ENCODE measurements around the gene ABCC9. TPM values are rescaled to one million over a fixed set of nuclear protein-coding genes. Genes with fewer than 3 reads are reported as not detected.

Gene ABCC9
- total RNA-seq, 1 donor from 2014 or later = not detected

DNA sequence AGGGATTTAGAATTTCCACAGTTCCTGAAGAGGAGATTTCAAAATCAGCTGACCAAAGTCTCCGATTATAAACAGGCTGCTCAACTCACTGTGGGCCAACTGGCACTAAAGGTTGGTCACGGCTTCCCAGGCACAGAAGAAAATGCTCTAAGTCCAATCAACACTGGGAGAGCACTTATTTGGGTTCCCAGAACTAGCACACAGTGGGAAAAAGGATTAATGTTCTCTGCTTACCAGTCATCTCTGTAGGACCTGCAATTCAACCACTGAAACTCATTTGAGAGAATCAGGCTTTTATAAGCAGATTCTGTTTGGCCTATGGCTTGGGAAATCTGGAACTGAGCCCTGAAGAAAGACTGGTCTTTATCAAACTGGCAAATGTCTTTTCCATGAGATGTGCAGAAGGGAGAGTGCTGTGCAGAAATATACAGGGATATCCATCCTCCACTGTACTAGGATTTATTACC is 49.4 kb downstream of the ABCC9 start:
- Mint-ChIP-seq H3K27ac (no peak overlapping the region), H3K9me3 (no peaks in the 10 kb centered on the region), H3K36me3 (ENCODE audit: low read depth) (no peaks in the 10 kb centered on the region), H3K4me3 (no peak overlapping the region), H3K4me1 (ENCODE audit: low read depth) (no peaks in the 10 kb centered on the region), H3K27me3 (ENCODE audit: insufficient read depth) (no peaks in the 10 kb centered on the region)
- DNase-seq (ENCODE audit: low spot score) = no peak
- intact Hi-C loops (cut with micrococcal nuclease) = no loop called here

DNA sequence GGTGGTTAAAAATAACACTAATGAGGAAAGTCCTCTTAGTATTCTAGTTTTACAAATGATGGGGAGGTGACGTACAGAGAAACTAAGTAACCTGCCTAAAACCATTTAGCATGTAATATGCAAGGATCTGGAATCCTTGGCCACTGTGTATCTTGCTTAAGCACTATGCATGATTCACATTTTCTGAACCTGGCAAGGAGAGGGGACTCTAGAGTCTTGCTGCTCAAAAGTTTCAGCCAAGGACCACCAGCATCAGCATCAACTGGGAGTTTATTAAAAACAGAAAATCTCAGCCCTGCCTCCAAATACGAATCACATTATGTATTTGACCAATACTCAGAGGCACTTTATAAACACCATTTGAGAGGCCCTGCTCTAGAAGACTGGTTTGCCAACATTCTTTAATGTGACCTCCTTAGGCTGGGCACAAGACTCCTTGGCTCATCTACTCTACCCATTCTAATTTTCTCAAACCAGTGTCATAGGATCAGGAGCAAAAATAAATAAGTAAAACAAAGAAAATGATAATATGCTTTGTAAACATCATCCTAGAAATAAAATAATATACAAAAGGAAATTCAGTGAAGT is 52.9 kb downstream of the ABCC9 start:
- H3K9me3 Mint-ChIP-seq = no peaks in the 10 kb centered on the region
- H3K36me3 Mint-ChIP-seq (ENCODE audit: low read depth) = no peaks in the 10 kb centered on the region
- no peak for DNase-seq (ENCODE audit: low spot score)
- H3K4me3 Mint-ChIP-seq = no peak overlapping the region
- H3K4me1 Mint-ChIP-seq (ENCODE audit: low read depth) = no peaks in the 10 kb centered on the region
- H3K27ac Mint-ChIP-seq = no peak overlapping the region
- intact Hi-C loops (cut with micrococcal nuclease) = no loop called here
- no peaks in the 10 kb centered on the region for H3K27me3 Mint-ChIP-seq (ENCODE audit: insufficient read depth)

DNA sequence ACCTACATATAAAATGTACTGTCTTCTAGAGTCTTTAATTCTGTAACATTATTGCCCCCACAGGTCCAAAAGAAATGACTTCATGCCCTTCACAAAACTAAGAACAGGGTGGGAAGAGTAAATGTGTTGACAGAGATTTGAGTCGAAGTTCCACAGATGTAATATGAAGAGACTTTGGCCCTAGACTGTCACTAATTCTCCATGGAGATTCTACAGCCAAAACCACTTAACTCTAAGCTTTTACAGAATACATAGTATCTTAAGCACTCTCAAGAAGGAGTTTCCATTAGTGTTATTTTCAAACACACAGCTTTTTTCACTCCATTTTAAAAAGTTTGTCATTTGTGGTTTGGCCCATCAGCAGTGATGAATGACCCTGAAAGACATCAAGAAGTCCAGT is 56.3 kb downstream of the ABCC9 start:
- no peaks in the 10 kb centered on the region for H3K9me3 Mint-ChIP-seq
- intact Hi-C loops (cut with micrococcal nuclease) = no loop called here
- H3K4me1 Mint-ChIP-seq (ENCODE audit: low read depth) = no peaks in the 10 kb centered on the region
- no peak for DNase-seq (ENCODE audit: low spot score)
- no peaks in the 10 kb centered on the region for H3K36me3 Mint-ChIP-seq (ENCODE audit: low read depth)
- no peak overlapping the region for H3K27ac Mint-ChIP-seq
- H3K4me3 Mint-ChIP-seq = no peak overlapping the region
- H3K27me3 Mint-ChIP-seq (ENCODE audit: insufficient read depth) = no peaks in the 10 kb centered on the region

DNA sequence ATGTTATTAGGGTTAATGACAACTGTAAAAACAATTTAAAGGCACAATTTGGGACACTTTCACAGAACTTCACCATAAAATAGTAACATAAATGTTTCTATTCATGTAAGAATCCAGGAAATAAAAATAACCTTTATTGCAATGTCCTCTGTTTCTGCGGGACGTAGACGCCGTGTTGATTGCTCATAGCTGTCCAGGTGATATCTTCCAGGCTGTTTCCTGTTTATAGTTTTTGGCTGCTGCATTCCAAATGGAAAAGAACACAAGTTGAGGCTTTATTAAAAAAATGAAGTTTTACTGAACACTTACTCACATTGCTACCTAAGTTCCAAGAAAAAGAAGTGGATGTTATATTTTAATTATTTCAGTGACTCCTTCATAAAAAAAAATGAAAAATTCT is 58.6 kb downstream of the ABCC9 start:
- Mint-ChIP-seq H3K27ac (no peak overlapping the region), H3K36me3 (ENCODE audit: low read depth) (no peaks in the 10 kb centered on the region), H3K27me3 (ENCODE audit: insufficient read depth) (no peaks in the 10 kb centered on the region), H3K4me3 (no peak overlapping the region), H3K4me1 (ENCODE audit: low read depth) (no peaks in the 10 kb centered on the region), H3K9me3 (no peaks in the 10 kb centered on the region)
- DNase-seq (ENCODE audit: low spot score) = no peak
- intact Hi-C loops (cut with micrococcal nuclease) = no loop called here

DNA sequence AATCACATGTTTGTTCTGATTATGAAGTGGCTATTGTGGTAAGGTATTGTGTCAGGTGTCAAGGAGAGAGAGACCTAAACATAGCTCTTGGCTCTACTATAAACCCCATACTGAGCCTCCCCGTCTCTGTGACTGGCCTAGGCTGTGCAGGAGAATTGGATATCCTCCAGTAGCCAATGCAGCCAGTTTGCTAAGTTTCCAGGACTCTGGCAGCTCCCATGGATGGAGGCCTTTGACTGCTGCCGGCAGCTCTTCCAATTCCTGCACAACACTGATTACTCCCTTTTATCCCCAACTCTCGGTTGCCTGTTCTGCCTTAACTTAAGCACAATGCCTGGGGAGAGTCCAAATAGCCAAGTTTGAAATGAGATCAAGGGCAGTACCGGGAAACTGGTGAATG is 59.3 kb downstream of the ABCC9 start:
- Mint-ChIP-seq H3K4me3 (no peak overlapping the region), H3K27me3 (ENCODE audit: insufficient read depth) (no peaks in the 10 kb centered on the region), H3K36me3 (ENCODE audit: low read depth) (no peaks in the 10 kb centered on the region), H3K27ac (no peak overlapping the region), H3K9me3 (no peaks in the 10 kb centered on the region), H3K4me1 (ENCODE audit: low read depth) (no peaks in the 10 kb centered on the region)
- intact Hi-C loops (cut with micrococcal nuclease) = no loop called here
- no peak for DNase-seq (ENCODE audit: low spot score)

DNA sequence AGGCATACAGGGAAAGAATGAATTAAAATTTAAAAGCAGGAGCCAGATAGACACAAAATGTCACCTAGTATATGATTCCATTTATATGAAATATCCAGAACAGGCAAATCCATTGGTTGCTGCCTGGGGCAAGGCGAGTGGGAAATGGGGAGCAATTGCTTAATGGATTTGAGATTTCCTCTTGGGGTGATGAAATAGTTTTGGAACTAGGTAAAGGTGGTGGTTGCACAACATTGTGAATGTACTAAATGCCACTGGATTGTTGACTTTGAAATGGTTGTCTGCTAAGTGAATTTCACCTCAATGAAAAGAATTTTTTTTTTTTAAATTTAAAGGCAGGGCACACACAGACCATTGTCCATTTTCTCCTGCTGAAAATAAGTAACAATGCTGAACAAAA is 61.9 kb downstream of the ABCC9 start:
- H3K27ac Mint-ChIP-seq = no peak overlapping the region
- H3K9me3 Mint-ChIP-seq = no peaks in the 10 kb centered on the region
- no peak overlapping the region for H3K4me3 Mint-ChIP-seq
- H3K4me1 Mint-ChIP-seq (ENCODE audit: low read depth) = no peaks in the 10 kb centered on the region
- no peak for DNase-seq (ENCODE audit: low spot score)
- H3K36me3 Mint-ChIP-seq (ENCODE audit: low read depth) = no peaks in the 10 kb centered on the region
- intact Hi-C loops (cut with micrococcal nuclease) = no loop called here
- no peaks in the 10 kb centered on the region for H3K27me3 Mint-ChIP-seq (ENCODE audit: insufficient read depth)

DNA sequence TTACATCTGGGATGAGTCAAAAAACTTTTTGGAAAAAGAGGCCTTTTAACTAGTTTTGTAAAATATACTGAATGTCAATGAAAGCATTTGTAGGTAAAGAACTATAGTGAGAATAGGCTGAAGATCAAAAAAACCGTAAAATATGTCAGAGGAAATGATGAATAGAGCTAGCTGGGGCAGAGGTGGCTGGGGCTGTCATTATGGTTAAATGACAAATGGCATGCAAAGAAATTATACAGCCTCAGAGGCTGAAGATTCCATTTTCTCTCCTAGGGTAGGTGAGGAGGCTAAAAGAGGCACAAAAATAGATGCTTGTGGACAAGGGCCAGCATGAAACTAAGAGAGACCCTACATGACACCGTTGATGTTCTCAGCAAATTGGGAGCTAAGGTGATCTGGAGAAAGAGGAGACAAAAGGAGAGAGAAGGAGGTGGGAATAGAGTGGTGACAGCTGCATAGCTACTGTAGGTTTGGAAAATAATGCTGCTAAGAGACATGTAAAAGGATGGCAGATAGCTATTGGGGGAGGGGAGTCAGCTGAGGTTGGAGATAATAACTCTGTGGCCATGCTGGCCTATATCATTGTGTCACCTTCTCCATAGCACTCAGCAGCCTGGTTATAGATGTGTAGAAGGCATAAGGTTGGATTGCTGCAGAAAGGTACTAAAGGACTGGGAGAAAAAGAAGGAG is 63.8 kb downstream of the ABCC9 start:
- no peaks in the 10 kb centered on the region for H3K4me1 Mint-ChIP-seq (ENCODE audit: low read depth)
- intact Hi-C loops (cut with micrococcal nuclease) = no loop called here
- no peak overlapping the region for H3K27ac Mint-ChIP-seq
- no peak for DNase-seq (ENCODE audit: low spot score)
- no peaks in the 10 kb centered on the region for H3K9me3 Mint-ChIP-seq
- H3K4me3 Mint-ChIP-seq = no peak overlapping the region
- no peaks in the 10 kb centered on the region for H3K27me3 Mint-ChIP-seq (ENCODE audit: insufficient read depth)
- no peaks in the 10 kb centered on the region for H3K36me3 Mint-ChIP-seq (ENCODE audit: low read depth)

DNA sequence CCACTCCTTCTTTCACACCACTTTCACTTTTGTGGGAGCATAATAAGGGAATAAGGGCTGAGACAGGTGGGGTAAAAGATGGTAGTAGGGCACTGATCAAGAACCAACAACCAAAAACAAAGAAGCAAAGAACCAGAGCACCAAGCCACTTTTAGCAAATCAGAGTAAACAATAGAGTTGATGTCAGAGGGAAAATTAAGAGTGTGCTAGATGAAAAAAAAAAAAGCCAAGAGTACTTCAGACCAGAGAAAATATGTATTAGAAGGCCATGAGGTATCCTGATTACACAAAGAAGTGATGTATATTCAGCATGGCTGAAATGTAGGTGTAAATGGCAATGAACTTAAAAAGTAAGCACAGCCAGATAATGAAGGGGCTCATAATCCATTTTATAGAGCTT is 75.4 kb downstream of the ABCC9 start:
- intact Hi-C loops (cut with micrococcal nuclease) = no loop called here
- Mint-ChIP-seq H3K27me3 (ENCODE audit: insufficient read depth) (peaks cover 1% of the 10 kb centered on the region), H3K4me3 (no peak overlapping the region), H3K9me3 (no peaks in the 10 kb centered on the region), H3K36me3 (ENCODE audit: low read depth) (no peaks in the 10 kb centered on the region), H3K27ac (no peak overlapping the region), H3K4me1 (ENCODE audit: low read depth) (no peaks in the 10 kb centered on the region)
- DNase-seq (ENCODE audit: low spot score) = no peak

DNA sequence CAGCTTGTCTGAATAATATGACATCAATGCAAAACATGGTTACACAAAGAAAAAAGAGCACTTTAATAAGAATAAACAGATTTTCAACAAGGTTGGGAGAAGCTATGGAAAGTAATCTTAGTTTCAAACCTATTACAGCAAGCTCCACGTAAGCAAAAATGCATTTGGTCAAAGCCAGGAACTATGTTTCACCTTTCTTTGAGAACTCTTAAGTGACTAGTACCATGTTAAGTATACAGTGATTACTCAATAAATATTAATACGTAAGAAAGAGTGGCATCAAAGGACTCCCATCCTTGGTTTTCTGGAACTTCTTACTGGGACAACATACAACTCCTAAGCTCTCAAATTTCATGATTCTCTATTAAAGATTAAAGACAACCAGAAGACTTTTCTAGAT is 80.7 kb downstream of the ABCC9 start:
- H3K27ac Mint-ChIP-seq = no peak overlapping the region
- no peaks in the 10 kb centered on the region for H3K9me3 Mint-ChIP-seq
- no peak overlapping the region for H3K4me3 Mint-ChIP-seq
- intact Hi-C loops (cut with micrococcal nuclease) = no loop called here
- no peaks in the 10 kb centered on the region for H3K36me3 Mint-ChIP-seq (ENCODE audit: low read depth)
- peaks cover 1% of the 10 kb centered on the region for H3K27me3 Mint-ChIP-seq (ENCODE audit: insufficient read depth)
- H3K4me1 Mint-ChIP-seq (ENCODE audit: low read depth) = no peaks in the 10 kb centered on the region
- no peak for DNase-seq (ENCODE audit: low spot score)

DNA sequence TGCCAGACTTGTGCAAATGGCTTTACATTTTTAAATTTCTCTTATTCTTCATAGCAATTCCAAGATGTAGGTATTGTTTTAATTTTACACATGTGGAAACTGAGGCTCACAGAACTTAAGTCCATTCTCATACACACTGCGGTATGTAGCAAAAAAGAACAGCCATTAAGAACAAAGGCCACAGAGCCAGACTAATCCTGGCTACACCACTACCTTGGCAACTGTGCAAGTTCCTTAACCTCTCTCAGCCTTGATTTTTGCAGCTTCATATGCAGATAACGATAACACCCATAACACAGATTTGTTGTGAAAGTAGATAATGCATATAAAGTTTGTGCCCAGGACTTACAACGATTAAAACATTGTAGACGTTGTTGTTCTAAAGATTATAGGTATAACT is 81.1 kb downstream of the ABCC9 start:
- no peak overlapping the region for H3K27ac Mint-ChIP-seq
- peaks cover 1% of the 10 kb centered on the region for H3K27me3 Mint-ChIP-seq (ENCODE audit: insufficient read depth)

DNA sequence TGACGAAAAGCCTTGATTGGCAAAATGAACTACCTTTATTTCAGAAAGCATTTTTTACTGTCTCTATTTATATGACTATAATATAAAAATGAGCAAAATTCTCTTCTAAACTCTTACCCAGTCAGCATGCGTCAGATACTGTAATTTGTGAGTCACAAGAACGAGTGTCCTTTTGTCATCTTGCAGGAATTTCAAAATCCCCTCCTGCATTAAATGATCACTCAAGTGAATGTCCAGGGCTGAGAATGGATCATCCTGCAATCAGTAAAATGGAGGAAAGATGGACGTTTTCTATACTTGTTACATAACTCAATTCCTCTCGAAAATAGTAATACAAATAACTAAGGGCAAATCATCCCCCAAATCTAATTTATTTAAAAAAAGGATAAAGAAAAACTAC is 89.0 kb downstream of the ABCC9 start:
- no peaks in the 10 kb centered on the region for H3K9me3 Mint-ChIP-seq
- no peak overlapping the region for H3K27ac Mint-ChIP-seq
- DNase-seq (ENCODE audit: low spot score) = no peak
- intact Hi-C loops (cut with micrococcal nuclease) = no loop called here
- no peak overlapping the region for H3K4me3 Mint-ChIP-seq
- H3K27me3 Mint-ChIP-seq (ENCODE audit: insufficient read depth) = peaks cover 4% of the 10 kb centered on the region
- no peaks in the 10 kb centered on the region for H3K4me1 Mint-ChIP-seq (ENCODE audit: low read depth)
- no peaks in the 10 kb centered on the region for H3K36me3 Mint-ChIP-seq (ENCODE audit: low read depth)

More for the DNA sequence above, 81.1 kb downstream of the ABCC9 start:
- Mint-ChIP-seq H3K4me3 (no peak overlapping the region), H3K9me3 (no peaks in the 10 kb centered on the region), H3K36me3 (ENCODE audit: low read depth) (no peaks in the 10 kb centered on the region), H3K4me1 (ENCODE audit: low read depth) (no peaks in the 10 kb centered on the region)
- DNase-seq (ENCODE audit: low spot score) = no peak
- intact Hi-C loops (cut with micrococcal nuclease) = no loop called here

DNA sequence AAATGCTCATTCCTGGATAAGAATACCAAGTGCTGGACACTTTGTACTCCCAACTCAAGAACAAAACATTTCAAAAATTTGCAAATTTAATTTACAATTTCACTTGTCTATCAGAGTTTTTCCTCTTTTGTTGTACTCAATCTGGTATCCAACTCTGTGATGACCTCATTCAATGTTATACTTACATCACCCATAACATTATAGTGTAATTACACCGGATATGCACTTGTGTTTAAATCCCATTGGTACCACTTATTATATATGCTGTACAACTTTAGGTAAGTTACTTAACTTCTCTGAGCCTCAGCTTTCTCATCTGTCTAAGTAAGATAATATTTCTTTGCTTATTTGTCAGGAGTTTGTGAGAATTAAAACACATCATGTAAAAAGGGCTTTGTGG is 90.1 kb downstream of the ABCC9 start:
- DNase-seq (ENCODE audit: low spot score) = no peak
- Mint-ChIP-seq H3K9me3 (no peaks in the 10 kb centered on the region), H3K4me3 (no peak overlapping the region), H3K27ac (no peak overlapping the region), H3K36me3 (ENCODE audit: low read depth) (no peaks in the 10 kb centered on the region), H3K27me3 (ENCODE audit: insufficient read depth) (peaks cover 4% of the 10 kb centered on the region), H3K4me1 (ENCODE audit: low read depth) (no peaks in the 10 kb centered on the region)
- intact Hi-C loops (cut with micrococcal nuclease) = no loop called here

DNA sequence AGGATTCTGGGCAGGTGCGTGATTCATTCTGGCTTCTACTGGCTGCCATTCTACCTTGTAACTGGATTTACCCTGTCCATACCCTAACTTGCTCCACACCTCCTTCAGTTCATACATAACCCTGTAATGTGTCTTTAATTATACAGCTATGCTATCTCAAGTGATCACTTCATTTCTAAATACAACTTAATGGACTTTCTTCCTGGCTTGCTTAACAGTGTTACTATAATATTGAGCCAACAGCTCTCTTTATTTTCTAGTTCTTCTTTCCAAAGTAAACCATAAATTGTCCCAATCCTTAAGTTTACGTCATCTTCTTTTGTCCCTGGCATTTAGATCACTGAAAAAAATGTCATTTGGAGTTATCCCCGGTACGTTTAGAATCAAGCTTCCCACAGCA is 90.8 kb downstream of the ABCC9 start:
- intact Hi-C loops (cut with micrococcal nuclease) = no loop called here
- no peak overlapping the region for H3K4me3 Mint-ChIP-seq
- H3K4me1 Mint-ChIP-seq (ENCODE audit: low read depth) = no peaks in the 10 kb centered on the region
- no peak for DNase-seq (ENCODE audit: low spot score)
- no peaks in the 10 kb centered on the region for H3K9me3 Mint-ChIP-seq
- no peaks in the 10 kb centered on the region for H3K36me3 Mint-ChIP-seq (ENCODE audit: low read depth)
- H3K27me3 Mint-ChIP-seq (ENCODE audit: insufficient read depth) = peaks cover 4% of the 10 kb centered on the region
- H3K27ac Mint-ChIP-seq = no peak overlapping the region

DNA sequence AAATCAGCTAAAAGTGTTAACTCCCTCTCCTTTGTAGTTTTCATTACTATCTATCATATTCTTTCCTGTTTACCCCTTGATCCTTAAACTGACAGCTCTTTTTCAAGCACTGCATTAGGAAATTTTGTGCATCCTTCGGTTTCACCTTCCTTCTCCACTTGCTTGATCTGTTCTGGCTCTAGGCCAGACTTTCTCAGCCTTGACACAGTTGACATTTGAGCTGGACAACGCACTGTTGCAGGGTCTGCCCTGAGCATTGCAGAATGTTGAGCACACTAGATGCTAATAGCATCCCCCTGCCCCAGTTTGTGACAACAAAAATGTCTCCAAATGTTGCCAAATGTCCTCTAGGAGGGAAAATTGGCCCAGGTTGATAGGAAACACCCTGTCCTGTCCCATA is 91.3 kb downstream of the ABCC9 start:
- Mint-ChIP-seq H3K4me1 (ENCODE audit: low read depth) (no peaks in the 10 kb centered on the region), H3K36me3 (ENCODE audit: low read depth) (no peaks in the 10 kb centered on the region), H3K4me3 (no peak overlapping the region), H3K27ac (no peak overlapping the region), H3K27me3 (ENCODE audit: insufficient read depth) (peaks cover 4% of the 10 kb centered on the region), H3K9me3 (no peaks in the 10 kb centered on the region)
- DNase-seq (ENCODE audit: low spot score) = no peak
- intact Hi-C loops (cut with micrococcal nuclease) = no loop called here

Data from activated T-helper 1 cell treated with anti-CD3 and anti-CD28 coated beads, Interleukin-12 subunit alpha, Interleukin-12 subunit beta, Interleukin-2, Interleukin-4 antibody, amounts not matched to agents 30 ng/mL and 10 ng/mL and 1 ng/mL, durations not matched to agents 14 hours and 24 hours and 36 hours (primary cell).